ENCODE data around the gene HRNR.

- no peak for TF ChIP-seq HDGF (IDR thresholded peaks at IDR 0.05; ENCODE audit: borderline replicate concordance)
- no peak for TF ChIP-seq FOXA1 (IDR thresholded peaks at IDR 0.05)
Observed at GRCh38 chr1:152191260-152191659, 32.7 kb downstream of the HRNR start.

Measured in HEK293T (cell line).